Measurements from ENCODE around the gene SETD5. TPM values are rescaled to one million over a fixed set of nuclear protein-coding genes. Genes with fewer than 3 reads are reported as not detected.

Gene SETD5
- total and polyA plus RNA-seq, 2 experiments from 2014 or later = 176 to 275 TPM

- H3K4me3 ChIP-seq = no peak overlapping the region
Measured at GRCh38 chr3:9469986-9470385, 72.6 kb downstream of the SETD5 start.

DNA sequence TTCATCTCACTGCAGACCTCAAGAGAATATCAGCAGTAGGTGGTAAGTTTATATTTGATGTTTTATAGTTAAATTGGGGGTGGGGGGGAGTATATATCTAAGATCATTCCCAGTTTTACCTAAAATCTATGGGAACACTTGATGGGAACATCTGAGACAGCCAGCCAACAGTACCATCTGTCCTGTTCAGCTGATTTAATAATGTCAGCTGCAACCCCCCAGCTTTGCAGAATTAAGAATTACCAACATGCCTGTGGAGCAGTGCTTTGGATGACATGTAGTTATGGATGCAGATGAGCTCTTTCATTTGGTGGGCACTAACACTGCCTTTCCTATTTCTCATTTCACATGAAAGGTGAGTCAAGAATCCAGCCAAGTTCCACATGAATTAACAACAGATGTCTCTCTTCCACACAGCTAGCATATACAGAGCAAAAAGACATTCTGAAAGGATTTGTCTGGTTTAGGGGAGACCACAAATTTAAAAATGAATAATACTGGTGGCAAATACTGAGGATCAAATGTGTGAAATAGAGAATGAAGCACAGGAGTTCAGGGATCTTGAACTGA lies 76.2 kb downstream of the SETD5 start:
- TF ChIP-seq, protein P1, sequence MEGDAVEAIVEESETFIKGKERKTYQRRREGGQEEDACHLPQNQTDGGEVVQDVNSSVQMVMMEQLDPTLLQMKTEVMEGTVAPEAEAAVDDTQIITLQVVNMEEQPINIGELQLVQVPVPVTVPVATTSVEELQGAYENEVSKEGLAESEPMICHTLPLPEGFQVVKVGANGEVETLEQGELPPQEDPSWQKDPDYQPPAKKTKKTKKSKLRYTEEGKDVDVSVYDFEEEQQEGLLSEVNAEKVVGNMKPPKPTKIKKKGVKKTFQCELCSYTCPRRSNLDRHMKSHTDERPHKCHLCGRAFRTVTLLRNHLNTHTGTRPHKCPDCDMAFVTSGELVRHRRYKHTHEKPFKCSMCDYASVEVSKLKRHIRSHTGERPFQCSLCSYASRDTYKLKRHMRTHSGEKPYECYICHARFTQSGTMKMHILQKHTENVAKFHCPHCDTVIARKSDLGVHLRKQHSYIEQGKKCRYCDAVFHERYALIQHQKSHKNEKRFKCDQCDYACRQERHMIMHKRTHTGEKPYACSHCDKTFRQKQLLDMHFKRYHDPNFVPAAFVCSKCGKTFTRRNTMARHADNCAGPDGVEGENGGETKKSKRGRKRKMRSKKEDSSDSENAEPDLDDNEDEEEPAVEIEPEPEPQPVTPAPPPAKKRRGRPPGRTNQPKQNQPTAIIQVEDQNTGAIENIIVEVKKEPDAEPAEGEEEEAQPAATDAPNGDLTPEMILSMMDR (IDR thresholded peaks at IDR 0.05; ENCODE audit: low read depth, low read length) = no peak
- Histone ChIP-seq H3K4me1 (ENCODE audit: low read depth) (no peaks in the 10 kb centered on the region), H3K36me3 (peaks cover 90% of the 10 kb centered on the region), H3K4me3 (no peak overlapping the region), H3K9me3 (ENCODE audit: low read depth) (no peaks in the 10 kb centered on the region), H3K27me3 (no peaks in the 10 kb centered on the region), H3K27ac (no peak overlapping the region)
- no peak for DNase-seq (ENCODE audit: low read depth in 1 of 2, low spot score in 1 of 2)

More at GRCh38 chr3:9469986-9470385, 72.6 kb downstream of the SETD5 start:
- Histone ChIP-seq H3K27me3 (no peaks in the 10 kb centered on the region), H3K27ac (peak overlapping the region; percentile 4), H3K9me3 (ENCODE audit: low read depth) (no peaks in the 10 kb centered on the region), H3K36me3 (peaks cover 93% of the 10 kb centered on the region), H3K4me1 (ENCODE audit: low read depth) (no peaks in the 10 kb centered on the region)
- TF ChIP-seq, protein P1 (IDR thresholded peaks at IDR 0.05; ENCODE audit: low read depth, low read length) = no peak
- no peak for DNase-seq (ENCODE audit: low read depth in 1 of 2, low spot score in 1 of 2)

DNA sequence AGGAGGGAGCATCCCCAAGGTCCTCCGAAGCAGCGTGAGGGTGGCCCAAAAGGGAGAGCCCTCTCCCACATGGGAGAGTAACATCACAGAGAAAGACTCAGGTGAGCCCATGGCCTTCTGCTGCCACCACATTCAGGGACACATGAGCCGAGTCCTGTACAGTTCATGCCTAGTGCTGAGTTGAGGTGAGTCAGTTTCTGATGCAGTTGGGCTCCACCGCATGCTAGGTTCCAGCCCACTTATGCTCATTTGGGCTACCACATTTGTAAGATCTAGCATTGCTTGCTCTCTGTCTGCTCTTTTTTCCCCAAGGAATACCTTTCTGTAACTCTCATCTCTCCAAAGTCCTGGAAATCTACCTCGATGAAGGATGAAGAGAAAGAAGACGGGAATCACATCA lies 77.1 kb downstream of the SETD5 start:
- no peaks in the 10 kb centered on the region for H3K27me3 ChIP-seq
- no peak overlapping the region for H3K27ac ChIP-seq
- no peaks in the 10 kb centered on the region for H3K9me3 ChIP-seq (ENCODE audit: low read depth)
- H3K4me1 ChIP-seq (ENCODE audit: low read depth) = no peaks in the 10 kb centered on the region
- peaks cover 89% of the 10 kb centered on the region for H3K36me3 ChIP-seq
- no peak overlapping the region for H3K4me3 ChIP-seq
- TF ChIP-seq, protein P1 (IDR thresholded peaks at IDR 0.05; ENCODE audit: low read depth, low read length) = no peak
- DNase-seq (ENCODE audit: low read depth in 1 of 2, low spot score in 1 of 2) = no peak

DNA sequence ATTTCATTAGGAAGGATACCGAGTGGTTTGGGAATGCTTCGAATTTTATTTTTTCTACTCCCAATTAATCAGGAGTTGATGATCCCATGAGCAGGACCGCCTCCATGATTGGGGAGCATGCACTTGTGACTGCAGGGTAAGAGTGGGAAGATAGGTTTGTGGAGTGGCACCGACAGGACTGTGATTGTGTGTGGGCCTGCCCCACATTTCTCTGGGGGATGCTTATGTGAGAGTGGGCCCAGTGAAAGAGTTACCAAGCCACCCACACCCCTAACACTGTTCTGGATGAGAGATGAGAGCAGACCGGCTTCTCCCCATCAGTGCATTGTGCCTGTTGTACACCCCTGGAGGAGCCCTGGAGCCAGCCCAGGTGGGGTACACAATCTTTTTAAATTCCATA lies 79.5 kb downstream of the SETD5 start:
- Histone ChIP-seq H3K4me3 (no peak overlapping the region), H3K27me3 (no peaks in the 10 kb centered on the region), H3K36me3 (peaks cover 75% of the 10 kb centered on the region), H3K27ac (no peak overlapping the region), H3K4me1 (ENCODE audit: low read depth) (no peaks in the 10 kb centered on the region), H3K9me3 (ENCODE audit: low read depth) (no peaks in the 10 kb centered on the region)
- no peak for DNase-seq (ENCODE audit: low read depth in 1 of 2, low spot score in 1 of 2)
- TF ChIP-seq, protein P1 (IDR thresholded peaks at IDR 0.05; ENCODE audit: low read depth, low read length) = no peak

- Histone ChIP-seq H3K27ac (no peak overlapping the region), H3K27me3 (no peaks in the 10 kb centered on the region), H3K4me3 (no peak overlapping the region), H3K9me3 (ENCODE audit: low read depth) (no peaks in the 10 kb centered on the region), H3K36me3 (peaks cover 46% of the 10 kb centered on the region), H3K4me1 (ENCODE audit: low read depth) (no peaks in the 10 kb centered on the region)
- TF ChIP-seq, protein P1 (IDR thresholded peaks at IDR 0.05; ENCODE audit: low read depth, low read length) = no peak
- DNase-seq (ENCODE audit: low read depth in 1 of 2, low spot score in 1 of 2) = no peak
Measured at GRCh38 chr3:9480265-9480664, 82.8 kb downstream of the SETD5 start.
